HepG2 (cell line): Measurements from ENCODE around the gene SLC5A5. TPM values are rescaled to one million over a fixed set of nuclear protein-coding genes. Genes with fewer than 3 reads are reported as not detected.

Experiments
- ATRX ChIP-seq: sonication (generic); formaldehyde crosslinking; IDR thresholded peaks from 2 replicates; pipeline ENCODE4 v1.4.0; 2020; ENCODE audit warnings: missing genetic modification reagents, borderline replicate concordance
- CENPBD1 ChIP-seq: sonication (generic); formaldehyde crosslinking; IDR thresholded peaks from 2 replicates; pipeline ENCODE4 v1.8.0; 2022; ENCODE audit warnings: missing genetic modification reagents, low read depth, mild to moderate bottlenecking, borderline replicate concordance
- MATR3 ChIP-seq: sonication (generic); formaldehyde crosslinking; IDR thresholded peaks from 2 replicates; pipeline ENCODE4 v1.4.0; 2020; ENCODE audit warnings: missing genetic modification reagents
- NR2F1 ChIP-seq, 2 experiments: fragments of 450-650 bp in 1 of 2; formaldehyde crosslinking in 1 of 2; IDR thresholded peaks; 2 replicates each; pipeline versions ENCODE4 v1.5.0 to v1.6.1; 2016 to 2020; ENCODE audit warnings: mild to moderate bottlenecking in 1 of 2, missing compliant biosample characterization in 1 of 2, missing genetic modification reagents in 1 of 2, moderate library complexity in 1 of 2
- PTBP1 ChIP-seq: fragments of 200-400 bp; formaldehyde crosslinking; IDR thresholded peaks from 2 replicates; pipeline ENCODE4 v1.6.1; 2018; ENCODE audit warnings: low read length, low read depth; ENCODE audit not compliant: poor library complexity, severe bottlenecking
- SNAPC2 ChIP-seq: sonication (generic); formaldehyde crosslinking; IDR thresholded peaks from 2 replicates; pipeline ENCODE4 v1.8.1; 2022; ENCODE audit warnings: mild to moderate bottlenecking, missing genetic modification reagents
- TRIM22 ChIP-seq: fragments of 450-650 bp; IDR thresholded peaks from 2 replicates; pipeline ENCODE4 v1.6.1; 2017
- UBTF ChIP-seq: sonication (generic); formaldehyde crosslinking; IDR thresholded peaks from 2 replicates; pipeline ENCODE4 v1.4.0; 2020; ENCODE audit warnings: mild to moderate bottlenecking, missing genetic modification reagents
- ZBTB34 ChIP-seq: sonication (generic); formaldehyde crosslinking; IDR thresholded peaks from 2 replicates; pipeline ENCODE4 v1.8.0; 2022; ENCODE audit warnings: mild to moderate bottlenecking, missing genetic modification reagents
- ZFP82 ChIP-seq: sonication (generic); formaldehyde crosslinking; IDR thresholded peaks from 2 replicates; pipeline ENCODE4 v1.5.1; 2020; ENCODE audit warnings: mild to moderate bottlenecking, missing genetic modification reagents, borderline replicate concordance
- ZNF282 ChIP-seq: fragments of 450-650 bp; IDR thresholded peaks from 2 replicates; pipeline ENCODE4 v1.6.1; 2018; ENCODE audit not compliant: partially characterized antibody
- ZNF333 ChIP-seq: sonication (generic); formaldehyde crosslinking; IDR thresholded peaks from 2 replicates; pipeline ENCODE4 v1.4.0; 2020; ENCODE audit warnings: mild to moderate bottlenecking, missing genetic modification reagents, borderline replicate concordance
- ZNF383 ChIP-seq: sonication (generic); formaldehyde crosslinking; IDR thresholded peaks from 2 replicates; pipeline ENCODE4 v1.4.0; 2020; ENCODE audit warnings: missing genetic modification reagents, mild to moderate bottlenecking, borderline replicate concordance
- ZNF629 ChIP-seq: sonication (generic); formaldehyde crosslinking; conservative IDR thresholded peaks from 2 replicates; pipeline ENCODE4 v1.5.0; 2020; ENCODE audit warnings: missing genetic modification reagents
- ZNF678 ChIP-seq: sonication (generic); formaldehyde crosslinking; IDR thresholded peaks from 2 replicates; pipeline ENCODE4 v1.4.0; 2020; ENCODE audit warnings: mild to moderate bottlenecking, missing genetic modification reagents
- ZSCAN12 ChIP-seq: sonication (generic); formaldehyde crosslinking; IDR thresholded peaks from 2 replicates; pipeline ENCODE4 v1.9.0; 2021; ENCODE audit warnings: mild to moderate bottlenecking, missing genetic modification reagents
- polyA plus RNA-seq, 8 experiments: library from polyadenylated mRNA; depleted of rRNA in 3 of 8; stranded (reverse) in 7 of 8; unstranded in 1 of 8; fragments of >200 nt; fragmentation: Illumina TruSeq in 4 of 8; extraction: Trizol in 4 of 8; gene quantifications; 2 replicates each; pipeline versions ENCODE4 v1.2.1 to v1.2.3, GENCODE V29; 2011 to 2016; ENCODE audit warnings: low read depth in 4 of 8, missing spikeins in 1 of 8, mixed read lengths in 1 of 8; ENCODE audit not compliant: insufficient read depth in 1 of 8
- total RNA-seq, 5 experiments: library from RNA; depleted of rRNA; stranded (reverse); fragments of >200 nt; fragmentation: Illumina TruSeq; extraction: Trizol; gene quantifications; 2 replicates each; pipeline ENCODE4 v1.2.3, GENCODE V29; 2016; ENCODE audit warnings: low read depth in 1 of 5
- TF ChIP-seq, protein P1 (sequence below): sonication (generic); formaldehyde crosslinking; IDR thresholded peaks from 2 replicates; pipeline ENCODE4 v1.5.1; 2020; ENCODE audit warnings: mild to moderate bottlenecking, missing genetic modification reagents
- TF ChIP-seq, protein P2 (sequence below): IDR thresholded peaks from 2 replicates; pipeline ENCODE4 v1.6.1; 2016; ENCODE audit warnings: mild to moderate bottlenecking

Gene SLC5A5
- total and polyA plus RNA-seq, 2 of the 13 experiments (the other 11 are each of a cell fraction or from before 2014, with no cell fraction given), result not detected

DNA sequence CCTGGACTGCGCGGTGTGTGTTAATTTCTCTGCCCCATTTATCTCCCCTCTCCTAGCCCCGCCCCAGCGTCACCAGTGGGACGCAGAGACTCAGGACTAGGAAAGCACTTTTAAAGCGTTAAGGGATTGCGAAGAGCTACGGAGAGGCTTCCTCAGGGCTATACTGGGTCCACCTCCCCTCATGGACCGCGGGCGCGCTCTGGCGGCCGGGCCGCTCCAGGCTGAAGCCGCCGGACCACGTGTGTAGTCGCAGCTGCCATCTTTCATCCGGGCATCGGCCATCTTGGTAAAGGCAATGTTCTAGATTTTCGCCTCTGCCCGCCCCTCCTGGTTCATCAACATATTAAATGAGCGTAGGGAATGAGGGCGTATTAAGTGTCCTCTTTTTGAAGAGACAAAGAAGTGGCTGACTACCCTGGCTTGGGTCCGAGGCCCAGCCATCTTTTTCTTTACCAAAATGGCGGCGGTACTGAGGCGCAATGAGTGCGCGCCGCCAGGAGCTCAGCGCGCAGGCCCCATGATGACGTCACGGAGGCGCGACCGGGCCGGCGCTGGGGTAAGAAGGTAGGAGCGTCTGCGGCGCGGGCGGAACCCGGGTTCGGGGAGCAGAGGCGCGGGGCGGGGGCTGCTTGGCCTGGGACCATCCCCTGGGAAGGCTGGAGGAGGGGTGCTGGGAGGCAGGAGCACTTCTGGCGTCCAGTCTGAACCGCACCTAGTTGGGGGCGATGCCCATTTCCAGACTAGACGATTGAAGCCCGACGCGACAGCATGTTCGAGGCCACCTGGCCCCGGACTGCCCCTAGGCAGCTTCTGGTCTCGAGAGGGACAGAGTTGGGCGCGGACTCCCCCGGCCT, 61.0 kb downstream of the SLC5A5 start, which contains the start of gene CCDC124 (continued):
- peak; percentile 63 for TF ChIP-seq UBTF (CRISPR knock-in tag)
- peak; percentile 52; the same call in 1 of the 2 replicates for TF ChIP-seq ZNF383 (CRISPR knock-in tag)
- peak in 1 of 2 experiments; percentile 58; a peak in 1 of 4 replicates for TF ChIP-seq NR2F1 (CRISPR knock-in tag; IDR thresholded peaks at IDR 0.05)
- TF ChIP-seq PTBP1, result peak; percentile 77
- no peak for TF ChIP-seq ATRX (CRISPR knock-in tag)
- TF ChIP-seq, protein P1, sequence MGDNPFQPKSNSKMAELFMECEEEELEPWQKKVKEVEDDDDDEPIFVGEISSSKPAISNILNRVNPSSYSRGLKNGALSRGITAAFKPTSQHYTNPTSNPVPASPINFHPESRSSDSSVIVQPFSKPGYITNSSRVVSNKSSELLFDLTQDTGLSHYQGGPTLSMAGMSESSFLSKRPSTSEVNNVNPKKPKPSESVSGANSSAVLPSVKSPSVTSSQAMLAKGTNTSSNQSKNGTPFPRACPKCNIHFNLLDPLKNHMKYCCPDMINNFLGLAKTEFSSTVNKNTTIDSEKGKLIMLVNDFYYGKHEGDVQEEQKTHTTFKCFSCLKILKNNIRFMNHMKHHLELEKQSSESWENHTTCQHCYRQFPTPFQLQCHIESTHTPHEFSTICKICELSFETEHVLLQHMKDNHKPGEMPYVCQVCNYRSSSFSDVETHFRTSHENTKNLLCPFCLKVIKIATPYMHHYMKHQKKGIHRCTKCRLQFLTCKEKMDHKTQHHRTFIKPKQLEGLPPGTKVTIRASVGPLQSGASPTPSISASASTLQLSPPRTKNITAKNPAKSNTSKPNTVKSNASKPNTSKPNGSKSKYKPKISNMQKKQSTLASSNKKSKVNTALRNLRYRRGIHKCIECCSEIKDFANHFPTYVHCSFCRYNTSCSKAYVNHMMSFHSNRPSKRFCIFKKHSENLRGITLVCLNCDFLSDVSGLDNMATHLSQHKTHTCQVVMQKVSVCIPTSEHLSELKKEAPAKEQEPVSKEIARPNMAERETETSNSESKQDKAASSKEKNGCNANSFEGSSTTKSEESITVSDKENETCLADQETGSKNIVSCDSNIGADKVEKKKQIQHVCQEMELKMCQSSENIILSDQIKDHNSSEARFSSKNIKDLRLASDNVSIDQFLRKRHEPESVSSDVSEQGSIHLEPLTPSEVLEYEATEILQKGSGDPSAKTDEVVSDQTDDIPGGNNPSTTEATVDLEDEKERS (CRISPR knock-in tag), result peak; percentile 87; the same call in 1 of the 2 replicates
- TF ChIP-seq ZFP82 (CRISPR knock-in tag), result no peak
- no peak for TF ChIP-seq TRIM22
- TF ChIP-seq, protein P2, sequence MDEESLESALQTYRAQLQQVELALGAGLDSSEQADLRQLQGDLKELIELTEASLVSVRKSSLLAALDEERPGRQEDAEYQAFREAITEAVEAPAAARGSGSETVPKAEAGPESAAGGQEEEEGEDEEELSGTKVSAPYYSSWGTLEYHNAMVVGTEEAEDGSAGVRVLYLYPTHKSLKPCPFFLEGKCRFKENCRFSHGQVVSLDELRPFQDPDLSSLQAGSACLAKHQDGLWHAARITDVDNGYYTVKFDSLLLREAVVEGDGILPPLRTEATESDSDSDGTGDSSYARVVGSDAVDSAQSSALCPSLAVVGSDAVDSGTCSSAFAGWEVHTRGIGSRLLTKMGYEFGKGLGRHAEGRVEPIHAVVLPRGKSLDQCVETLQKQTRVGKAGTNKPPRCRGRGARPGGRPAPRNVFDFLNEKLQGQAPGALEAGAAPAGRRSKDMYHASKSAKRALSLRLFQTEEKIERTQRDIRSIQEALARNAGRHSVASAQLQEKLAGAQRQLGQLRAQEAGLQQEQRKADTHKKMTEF (CRISPR knock-in tag), result peak; percentile 95
- no peak for TF ChIP-seq SNAPC2 (CRISPR knock-in tag)
- TF ChIP-seq CENPBD1 (CRISPR knock-in tag), result no peak
- TF ChIP-seq ZNF678 (CRISPR knock-in tag), result no peak
- TF ChIP-seq ZNF333, result peak; percentile 68
- no peak for TF ChIP-seq ZNF629 (CRISPR knock-in tag)
- no peak for TF ChIP-seq ZNF282
- TF ChIP-seq MATR3, result no peak
- TF ChIP-seq ZSCAN12 (CRISPR knock-in tag), result no peak
- TF ChIP-seq ZBTB34 (CRISPR knock-in tag), result no peak
